Activated T-cell treated with anti-CD3 and anti-CD28 coated beads, Interleukin-2, amount 50 U/mL, for 1 hour (primary cell): ENCODE measurements around the gene PPP1R3F.

Experiments
- DNase-seq: peaks from one replicate; pipeline ENCODE4 v3.0.0-alpha.2; 2020

PPP1R3F gene, protein sequence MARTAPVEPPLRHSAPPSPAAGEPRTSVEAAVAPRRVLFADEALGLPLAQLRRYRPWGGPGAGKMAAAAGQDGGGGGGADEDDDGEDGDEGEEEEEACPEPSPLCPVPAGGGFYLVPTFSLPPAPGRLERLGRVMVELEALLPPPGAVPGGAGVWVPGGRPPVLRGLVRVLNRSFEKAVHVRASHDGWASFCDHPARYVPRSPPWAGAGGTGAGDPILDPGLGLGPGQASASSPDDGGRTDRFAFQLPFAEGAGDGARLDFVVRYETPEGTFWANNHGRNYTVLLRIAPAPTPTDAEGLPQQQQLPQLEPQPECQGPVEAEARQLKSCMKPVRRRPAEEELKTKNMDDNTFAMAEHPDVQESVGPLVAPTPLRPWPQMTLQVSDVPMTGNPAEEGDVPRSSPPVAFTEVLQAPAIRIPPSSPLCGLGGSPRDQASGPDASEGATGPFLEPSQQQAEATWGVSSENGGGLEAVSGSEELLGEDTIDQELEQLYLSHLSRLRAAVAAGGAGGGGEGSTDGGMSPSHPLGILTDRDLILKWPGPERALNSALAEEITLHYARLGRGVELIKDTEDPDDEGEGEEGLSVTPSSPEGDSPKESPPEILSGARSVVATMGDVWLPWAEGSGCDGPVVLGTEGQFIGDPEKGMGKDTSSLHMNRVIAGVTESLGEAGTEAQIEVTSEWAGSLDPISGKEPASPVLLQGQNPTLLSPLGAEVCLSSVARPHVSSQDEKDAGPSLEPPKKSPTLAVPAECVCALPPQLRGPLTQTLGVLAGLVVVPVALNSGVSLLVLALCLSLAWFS

GRCh38 chrX:49269767-49270248 lies at the start of gene PPP1R3F:
TSS of gene PPP1R3F (plus strand) at chrX:49269793. CDS start at chrX:49269870, 77 bp downstream.
- no peak for DNase-seq

GRCh38 chrX:49220100-49220499 lies 49.5 kb upstream of the PPP1R3F start:
- DNase-seq = no peak

DNA sequence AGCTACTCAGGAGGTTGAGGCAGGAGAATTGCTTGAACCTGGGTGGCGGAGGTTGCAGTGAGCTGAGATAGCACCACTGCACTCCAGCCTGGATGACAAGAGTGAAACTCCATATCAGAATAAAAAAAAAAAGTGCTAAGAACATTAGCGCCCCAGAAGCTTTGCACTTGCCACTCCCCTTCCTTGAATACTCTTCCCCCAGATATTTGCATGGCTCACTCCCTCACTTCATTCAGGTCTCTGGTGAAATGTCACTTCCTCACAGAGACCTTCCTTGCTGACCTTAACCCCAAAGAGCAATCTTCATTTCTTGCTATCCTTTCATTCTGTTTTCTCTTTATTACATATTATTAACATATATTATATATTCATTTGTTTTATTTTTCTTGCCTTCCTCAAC lies 47.7 kb upstream of the PPP1R3F start:
- DNase-seq = no peak

GRCh38 chrX:49225858-49226257 lies 43.7 kb upstream of the PPP1R3F start:
- no peak for DNase-seq

DNA sequence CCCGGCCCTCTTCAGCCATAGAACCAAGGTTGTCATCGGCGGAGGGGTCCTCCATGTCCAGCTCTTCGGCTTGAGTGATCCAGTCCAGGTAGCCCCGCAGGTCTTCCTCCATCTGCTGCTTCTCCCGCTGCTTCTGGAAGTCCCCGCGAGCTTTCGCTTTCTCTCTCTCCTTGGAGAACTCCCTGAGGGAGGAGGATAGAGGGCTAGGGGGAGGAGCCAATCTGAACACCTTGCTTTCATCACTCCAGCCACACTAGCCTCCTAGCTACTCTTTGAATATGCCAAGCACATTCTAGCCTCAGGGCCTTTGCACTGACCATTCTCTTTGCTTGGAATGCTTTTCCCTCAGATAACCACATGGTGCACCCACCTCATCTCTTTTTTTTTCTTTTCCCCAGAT lies 42.6 kb upstream of the PPP1R3F start:
- DNase-seq = no peak

DNA sequence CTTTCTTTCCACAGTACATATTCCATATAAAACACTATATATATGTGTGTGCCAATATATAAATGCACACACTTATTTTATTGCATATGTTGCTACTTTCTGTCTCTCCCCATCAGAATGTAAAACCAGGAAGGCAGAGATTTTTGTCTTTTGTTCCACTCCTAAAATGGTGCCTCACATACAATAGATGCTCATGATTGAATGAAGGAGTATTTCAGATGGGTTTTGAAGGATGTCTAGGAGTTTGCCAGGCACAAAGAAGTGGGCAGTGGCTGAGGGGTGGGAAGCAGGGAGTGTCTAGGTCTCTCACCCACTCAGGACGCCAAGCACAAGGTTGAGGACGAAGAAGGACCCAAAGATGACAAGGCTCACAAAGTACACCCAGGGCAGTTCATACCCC lies 41.9 kb upstream of the PPP1R3F start:
- no peak for DNase-seq

- no peak for DNase-seq
Observed at GRCh38 chrX:49228185-49228584, 41.4 kb upstream of the PPP1R3F start.

- peak; percentile 54 for DNase-seq
Observed at GRCh38 chrX:49230500-49231232, 38.9 kb upstream of the PPP1R3F start.

DNA sequence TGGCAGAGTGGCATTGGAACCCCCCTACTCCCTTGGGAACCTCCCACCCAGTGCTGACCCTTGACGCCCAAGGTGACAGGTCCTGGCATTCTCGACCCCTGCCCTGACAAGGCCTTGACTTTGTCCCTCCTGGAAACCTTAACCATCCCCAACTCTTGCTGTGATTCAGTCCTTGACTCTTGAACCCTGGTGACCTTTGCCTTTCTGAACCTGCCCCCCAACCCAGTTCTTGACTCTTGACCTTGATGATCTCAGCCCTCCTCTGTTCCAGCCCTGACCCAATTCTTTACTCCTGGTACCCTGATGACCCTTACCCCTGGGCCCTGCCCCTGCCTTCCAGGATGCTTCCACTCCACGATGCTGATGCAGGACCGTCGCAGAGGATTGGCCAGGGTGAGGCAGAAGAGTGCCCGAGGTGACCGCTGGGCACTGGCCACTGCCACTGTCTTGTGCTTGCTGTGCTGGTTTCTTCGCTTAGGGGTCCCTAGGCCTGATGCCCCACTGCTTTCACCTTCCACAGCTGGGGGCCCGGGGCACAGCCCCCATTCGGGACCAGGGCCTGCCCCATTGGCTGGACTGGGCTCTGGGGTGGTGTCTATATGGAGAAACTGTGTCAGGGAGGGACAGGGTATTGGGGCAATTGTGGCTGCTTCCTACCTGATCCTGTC lies 38.1 kb upstream of the PPP1R3F start:
- DNase-seq = no peak

GRCh38 chrX:49232525-49232924 lies 37.1 kb upstream of the PPP1R3F start:
- no peak for DNase-seq

- no peak for DNase-seq
Observed at GRCh38 chrX:49233176-49233575, 36.4 kb upstream of the PPP1R3F start, which contains the start of gene CACNA1F. TSS of gene CACNA1F (minus strand) at chrX:49233340. CDS start at chrX:49233309, 31 bp downstream.

DNA sequence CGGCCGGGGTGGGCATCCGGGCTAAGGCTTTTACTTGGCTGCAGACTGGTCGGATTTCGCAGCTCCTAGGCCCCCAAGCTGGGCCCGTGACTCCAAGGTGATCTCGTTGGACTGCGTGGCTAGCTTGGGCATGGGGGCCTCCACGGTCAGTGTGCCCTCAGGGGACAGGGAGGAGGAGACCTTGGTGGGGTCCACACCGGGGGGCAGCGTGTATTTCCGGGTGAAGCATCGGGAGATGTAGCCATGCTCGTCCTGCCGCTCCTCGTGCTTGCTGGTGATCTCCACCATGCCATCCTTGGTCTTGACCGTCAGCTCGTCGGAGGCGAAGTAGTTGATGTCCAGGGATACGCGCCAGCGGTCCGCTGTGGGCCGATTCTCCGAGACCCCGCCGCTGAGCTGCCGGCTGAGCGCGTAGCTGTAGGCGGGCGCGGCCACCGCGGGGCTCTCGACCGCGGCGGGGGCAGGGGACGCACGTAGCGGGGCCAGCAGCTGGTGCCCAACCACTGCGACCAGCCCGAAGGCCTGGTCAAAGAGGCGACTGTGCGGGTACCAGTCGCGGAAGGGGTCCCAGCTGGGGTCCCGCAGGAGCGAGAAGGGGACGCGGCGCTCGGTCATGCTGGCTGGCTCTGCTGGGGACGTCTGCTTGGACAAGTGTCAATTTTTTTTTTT lies 35.6 kb upstream of the PPP1R3F start:
- no peak for DNase-seq

DNA sequence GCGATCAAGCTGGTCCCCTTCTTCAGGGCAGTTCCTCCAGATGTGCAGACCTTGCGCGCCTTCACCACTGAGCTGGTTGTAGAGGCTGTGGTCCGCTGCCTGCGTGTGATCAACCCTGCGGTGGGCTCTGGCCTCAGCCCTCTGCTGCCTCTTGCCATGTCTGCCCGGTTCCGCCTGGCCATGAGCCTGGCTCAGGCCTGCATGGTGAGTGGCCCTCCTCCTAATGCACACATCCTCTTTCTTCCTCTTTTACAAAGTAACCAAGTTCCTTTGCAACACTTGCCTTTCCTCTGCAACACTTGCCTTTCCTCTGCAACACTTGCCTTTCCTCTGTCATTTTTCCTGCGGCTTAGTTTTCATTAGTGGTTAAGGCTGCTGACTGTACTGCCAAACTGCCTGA lies 32.5 kb upstream of the PPP1R3F start:
- DNase-seq = no peak

DNA sequence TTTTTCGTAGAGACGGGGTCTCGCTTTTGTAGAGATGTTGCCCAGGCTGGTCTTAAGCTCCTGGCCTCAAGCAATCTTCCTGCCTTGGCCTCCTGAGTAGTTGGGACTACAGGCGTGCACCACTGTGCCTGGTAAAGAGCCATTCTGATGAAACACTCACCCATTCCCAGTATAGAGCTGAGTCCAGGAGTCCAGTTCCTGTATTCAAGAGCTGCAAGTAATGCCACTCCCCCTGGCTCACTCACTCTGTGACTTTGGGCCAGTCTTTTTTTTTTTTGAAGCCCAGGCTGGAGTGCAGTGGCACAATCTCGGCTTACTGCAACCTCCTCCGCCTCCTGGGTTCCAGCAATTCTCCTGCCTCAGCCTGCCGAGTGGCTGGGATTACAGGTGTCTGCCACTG lies 30.9 kb upstream of the PPP1R3F start:
- no peak for DNase-seq

DNA sequence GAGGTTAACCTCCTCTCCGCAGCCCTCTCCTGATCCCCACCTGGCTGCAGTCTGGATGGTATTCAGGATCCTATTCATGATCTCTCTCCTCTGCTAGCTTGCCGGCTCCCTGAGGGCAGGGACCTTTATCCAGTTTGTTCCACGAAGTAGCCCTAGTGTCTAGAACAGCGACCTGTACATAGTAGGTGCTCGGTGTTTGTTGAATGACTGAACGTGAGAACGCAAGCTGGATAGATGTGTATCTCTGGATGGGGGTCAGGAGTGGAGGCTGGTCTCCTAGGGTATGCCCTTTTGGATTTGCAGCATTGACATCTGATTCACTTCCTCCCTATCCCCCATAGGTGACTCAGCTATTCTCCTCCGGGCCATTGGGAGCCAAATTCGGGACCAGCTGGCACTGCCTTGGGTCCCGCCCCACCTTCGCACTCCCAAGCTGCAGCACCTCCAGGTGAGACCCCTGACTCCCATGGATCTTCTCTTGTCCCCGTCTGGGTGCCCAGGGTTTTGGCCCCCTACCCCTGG lies 27.0 kb upstream of the PPP1R3F start:
- DNase-seq = no peak

DNA sequence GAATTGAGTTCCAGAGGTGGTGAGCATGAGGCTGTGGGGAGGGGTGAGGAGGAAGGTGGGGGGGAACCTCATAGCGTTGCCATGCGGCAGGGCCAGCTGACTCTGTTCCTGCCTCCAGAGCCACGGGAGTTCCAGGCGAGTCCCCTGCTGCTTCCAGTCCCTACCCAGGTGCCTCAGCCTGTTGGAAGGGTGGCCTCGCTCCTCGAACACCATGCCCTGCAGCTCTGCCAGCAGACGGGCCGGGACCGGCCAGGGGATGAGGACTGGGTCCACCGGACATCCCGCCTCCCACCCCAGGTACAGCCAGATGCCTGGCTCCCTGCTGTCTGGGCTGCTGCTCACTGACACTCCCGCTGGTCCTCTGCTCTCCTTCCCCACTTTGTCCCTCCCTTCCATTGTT lies 26.4 kb upstream of the PPP1R3F start:
- DNase-seq = no peak

DNA sequence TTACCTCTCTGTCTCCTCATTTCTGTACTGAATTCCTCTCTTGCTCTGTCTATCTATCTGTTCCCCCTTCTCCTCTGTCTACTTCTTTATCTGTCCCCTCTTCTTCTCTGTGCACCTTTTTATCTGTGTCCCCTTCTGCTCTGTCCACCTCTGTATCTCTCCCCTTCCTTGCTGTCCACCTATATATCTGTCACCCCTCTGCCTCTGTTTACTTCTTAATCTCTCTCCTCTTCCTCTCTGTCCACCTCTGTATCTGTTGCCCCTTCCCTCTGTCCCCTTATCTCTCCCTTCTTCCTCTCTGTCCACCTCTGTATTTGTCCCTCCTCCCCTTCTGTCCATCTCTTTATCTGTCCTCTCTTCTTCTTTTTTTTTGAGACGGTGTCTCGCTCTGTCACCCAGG lies 25.4 kb upstream of the PPP1R3F start:
- DNase-seq = no peak

DNA sequence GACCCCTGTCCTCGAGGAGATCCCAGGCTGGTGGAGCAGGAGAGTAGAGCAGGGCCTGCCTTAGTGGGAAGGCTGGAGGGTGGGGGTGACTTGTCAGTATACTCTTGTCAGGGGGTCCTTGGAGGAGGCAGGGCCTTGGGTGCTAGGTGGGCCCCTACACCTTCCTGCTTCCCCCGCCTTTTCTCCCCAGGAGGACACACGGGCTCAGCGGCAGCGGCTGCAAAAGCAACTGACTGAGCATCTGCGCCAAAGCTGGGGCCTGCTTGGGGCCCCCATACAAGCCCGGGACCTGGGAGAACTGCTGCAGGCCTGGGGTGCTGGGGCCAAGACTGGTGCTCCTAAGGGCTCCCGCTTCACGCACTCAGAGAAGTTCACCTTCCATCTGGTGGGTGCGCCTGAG lies 23.1 kb upstream of the PPP1R3F start:
- DNase-seq = no peak

GRCh38 chrX:49247346-49247745 lies 22.2 kb upstream of the PPP1R3F start:
- DNase-seq = no peak

GRCh38 chrX:49247916-49248811 lies 21.4 kb upstream of the PPP1R3F start:
- DNase-seq = no peak

DNA sequence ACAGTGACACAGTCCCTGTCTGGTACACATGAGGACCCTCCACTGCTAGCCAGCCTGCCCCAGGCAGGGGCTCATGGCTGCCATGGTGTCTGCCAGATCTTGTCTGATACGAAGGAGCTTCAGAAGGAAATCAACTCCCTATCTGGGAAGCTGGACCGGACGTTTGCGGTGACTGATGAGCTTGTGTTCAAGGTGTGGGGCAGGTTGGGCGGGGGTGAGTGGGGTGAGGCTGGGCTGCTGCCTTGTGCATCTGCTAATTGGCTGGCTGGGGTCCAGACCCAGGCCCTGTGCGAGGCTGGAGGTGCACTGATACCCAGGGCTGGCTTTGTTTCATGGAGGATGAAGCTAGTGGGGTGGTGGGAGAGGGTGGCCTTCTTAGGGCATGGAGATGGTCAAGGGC lies 20.5 kb upstream of the PPP1R3F start:
- DNase-seq = no peak
